Measurements from ENCODE around the gene PRPF6.

DNA sequence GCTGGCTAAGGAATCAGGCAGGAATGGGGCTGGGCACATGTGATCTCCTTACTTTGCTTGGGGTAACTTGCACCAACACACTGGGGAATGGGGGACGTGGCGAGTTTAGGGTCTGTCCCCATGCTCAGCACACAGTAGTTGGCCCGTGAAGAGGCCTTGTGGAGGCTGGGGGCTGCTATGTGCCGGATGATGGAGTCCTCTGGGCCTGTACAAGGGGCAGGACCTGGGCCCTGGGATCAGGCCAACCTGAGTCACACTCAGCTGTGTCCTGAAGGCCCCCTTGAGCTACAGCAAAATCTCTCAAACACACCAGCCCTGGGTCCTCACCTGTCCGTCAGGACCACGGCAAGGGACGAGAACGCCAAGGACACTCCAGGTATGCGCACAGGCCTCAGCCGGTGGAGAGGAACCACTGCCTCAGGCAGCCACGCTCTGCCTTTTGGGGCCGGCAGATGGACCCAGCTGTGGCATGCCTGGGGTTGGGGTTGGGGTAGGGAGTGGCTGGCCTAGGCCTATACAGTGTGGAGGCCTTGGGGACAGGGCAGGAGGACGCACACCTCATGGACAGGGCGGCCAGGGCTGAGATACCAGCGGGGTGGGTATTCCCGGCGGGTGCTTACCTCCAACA lies 35.8 kb upstream of the PRPF6 start:
- TF ChIP-seq, protein P1, sequence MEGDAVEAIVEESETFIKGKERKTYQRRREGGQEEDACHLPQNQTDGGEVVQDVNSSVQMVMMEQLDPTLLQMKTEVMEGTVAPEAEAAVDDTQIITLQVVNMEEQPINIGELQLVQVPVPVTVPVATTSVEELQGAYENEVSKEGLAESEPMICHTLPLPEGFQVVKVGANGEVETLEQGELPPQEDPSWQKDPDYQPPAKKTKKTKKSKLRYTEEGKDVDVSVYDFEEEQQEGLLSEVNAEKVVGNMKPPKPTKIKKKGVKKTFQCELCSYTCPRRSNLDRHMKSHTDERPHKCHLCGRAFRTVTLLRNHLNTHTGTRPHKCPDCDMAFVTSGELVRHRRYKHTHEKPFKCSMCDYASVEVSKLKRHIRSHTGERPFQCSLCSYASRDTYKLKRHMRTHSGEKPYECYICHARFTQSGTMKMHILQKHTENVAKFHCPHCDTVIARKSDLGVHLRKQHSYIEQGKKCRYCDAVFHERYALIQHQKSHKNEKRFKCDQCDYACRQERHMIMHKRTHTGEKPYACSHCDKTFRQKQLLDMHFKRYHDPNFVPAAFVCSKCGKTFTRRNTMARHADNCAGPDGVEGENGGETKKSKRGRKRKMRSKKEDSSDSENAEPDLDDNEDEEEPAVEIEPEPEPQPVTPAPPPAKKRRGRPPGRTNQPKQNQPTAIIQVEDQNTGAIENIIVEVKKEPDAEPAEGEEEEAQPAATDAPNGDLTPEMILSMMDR (IDR thresholded peaks at IDR 0.05), result no peak
- TF ChIP-seq ZFX (IDR thresholded peaks at IDR 0.05; ENCODE audit: borderline replicate concordance), result no peak

All from 22Rv1 (cell line).